ENCODE data around the gene TSGA10IP.

DNA sequence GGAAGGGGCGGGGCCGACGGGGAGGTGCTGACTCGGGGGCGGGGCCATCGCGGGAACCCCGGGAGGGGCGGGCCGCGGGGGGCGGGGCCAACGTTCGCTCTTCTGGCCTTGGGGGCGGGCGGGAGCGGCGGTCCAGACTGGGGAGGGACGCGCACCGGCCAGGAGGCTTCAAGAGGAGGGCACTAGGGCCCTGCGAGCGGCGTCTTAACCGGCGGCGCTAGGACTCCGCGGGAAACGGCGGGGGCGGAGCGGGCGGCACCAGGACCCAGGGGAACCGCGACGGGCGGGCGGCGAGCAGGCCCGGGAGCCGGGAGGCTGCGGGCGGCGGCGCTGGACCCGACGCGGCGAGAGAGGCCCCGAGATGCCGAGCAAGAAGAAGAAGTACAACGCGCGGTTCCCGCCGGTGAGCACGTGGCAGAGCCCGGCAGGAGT is 26.1 kb upstream of the TSGA10IP start, which contains the start of gene DRAP1:
- TF ChIP-seq, protein P1, sequence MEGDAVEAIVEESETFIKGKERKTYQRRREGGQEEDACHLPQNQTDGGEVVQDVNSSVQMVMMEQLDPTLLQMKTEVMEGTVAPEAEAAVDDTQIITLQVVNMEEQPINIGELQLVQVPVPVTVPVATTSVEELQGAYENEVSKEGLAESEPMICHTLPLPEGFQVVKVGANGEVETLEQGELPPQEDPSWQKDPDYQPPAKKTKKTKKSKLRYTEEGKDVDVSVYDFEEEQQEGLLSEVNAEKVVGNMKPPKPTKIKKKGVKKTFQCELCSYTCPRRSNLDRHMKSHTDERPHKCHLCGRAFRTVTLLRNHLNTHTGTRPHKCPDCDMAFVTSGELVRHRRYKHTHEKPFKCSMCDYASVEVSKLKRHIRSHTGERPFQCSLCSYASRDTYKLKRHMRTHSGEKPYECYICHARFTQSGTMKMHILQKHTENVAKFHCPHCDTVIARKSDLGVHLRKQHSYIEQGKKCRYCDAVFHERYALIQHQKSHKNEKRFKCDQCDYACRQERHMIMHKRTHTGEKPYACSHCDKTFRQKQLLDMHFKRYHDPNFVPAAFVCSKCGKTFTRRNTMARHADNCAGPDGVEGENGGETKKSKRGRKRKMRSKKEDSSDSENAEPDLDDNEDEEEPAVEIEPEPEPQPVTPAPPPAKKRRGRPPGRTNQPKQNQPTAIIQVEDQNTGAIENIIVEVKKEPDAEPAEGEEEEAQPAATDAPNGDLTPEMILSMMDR (IDR thresholded peaks at IDR 0.05), result no peak
- TF ChIP-seq EP300 (IDR thresholded peaks at IDR 0.05; ENCODE audit: low read depth) (no peak), POLR2AphosphoS5 (IDR thresholded peaks at IDR 0.05) (peak; percentile 34 to 69 (median 58)), POLR2A (IDR thresholded peaks at IDR 0.05) (peak; percentile 54)
